Astrocyte of the cerebellum (primary cell): Measurements from ENCODE around the gene SPINK9.
A peak's percentile ranks its signal among the peaks of the same experiment; 100 is the strongest.

Source experiments
- DNase-seq: peaks from one replicate; pipeline ENCODE4 v3.0.0-alpha.2; 2011; ENCODE audit warnings: low read depth
- H3K4me3 ChIP-seq: 2 replicates; pipeline ENCODE4 v1.5.1; 2011; ENCODE audit warnings: mild to moderate bottlenecking, low read depth, low read length, moderate library complexity
- CTCF ChIP-seq: IDR thresholded peaks from 2 replicates; pipeline ENCODE4 v1.5.1; 2012; ENCODE audit warnings: low read length, low read depth, moderate library complexity, mild to moderate bottlenecking; ENCODE audit errors: missing control alignments
- in situ Hi-C: cut with HindIII; loops from 2 replicates; pipeline ENCODE4 v1.10.0; 2017; ENCODE audit warnings: low sequenced_read_pairs

The SPINK9 gene

GRCh38 chr5:148376198-148376597, 40.8 kb downstream of the SPINK9 start:
- DNase-seq, result no peak
- no peak overlapping the region for H3K4me3 ChIP-seq
- in situ Hi-C loops, result no loop called here
- TF ChIP-seq CTCF, result no peak

- no peak for TF ChIP-seq CTCF
- DNase-seq, result no peak
- H3K4me3 ChIP-seq, result no peak overlapping the region
- in situ Hi-C loops, result no loop called here
Observed at GRCh38 chr5:148378670-148379069, 43.3 kb downstream of the SPINK9 start.

GRCh38 chr5:148379340-148379739, 44.0 kb downstream of the SPINK9 start:
- in situ Hi-C loops, result no loop called here
- DNase-seq, result no peak
- TF ChIP-seq CTCF, result no peak
- no peak overlapping the region for H3K4me3 ChIP-seq

GRCh38 chr5:148381906-148382305, 46.5 kb downstream of the SPINK9 start:
- no peak for TF ChIP-seq CTCF
- in situ Hi-C loops, result no loop called here
- H3K4me3 ChIP-seq, result no peak overlapping the region
- DNase-seq, result no peak

- DNase-seq, result no peak
- in situ Hi-C loops, result no loop called here
Observed at GRCh38 chr5:148382961-148383360, 47.6 kb downstream of the SPINK9 start.

GRCh38 chr5:148383564-148384379, 48.4 kb downstream of the SPINK9 start, which contains the start of gene FBXO38:
Gene FBXO38, plus strand, starts transcription at chr5:148383958. Its CDS starts 10,819 bp downstream, at chr5:148394777.
- DNase-seq, result peak; percentile 94
- peak within 1 kb of the TSS; percentile 86 for H3K4me3 ChIP-seq
- in situ Hi-C loops, result no loop called here
- peak; percentile 3 for TF ChIP-seq CTCF

More at GRCh38 chr5:148382961-148383360, 47.6 kb downstream of the SPINK9 start:
- peak overlapping the region; percentile 86 for H3K4me3 ChIP-seq
- TF ChIP-seq CTCF, result no peak
